Activated T-cell treated with anti-CD3 and anti-CD28 coated beads, Interleukin-2, amount 50 U/mL, for 72 hours (primary cell): Measurements from ENCODE around the gene FAM120AOS. TPM values are rescaled to one million over a fixed set of nuclear protein-coding genes. Genes with fewer than 3 reads are reported as not detected.

Source experiments
- total RNA-seq, 2 donors: library from RNA; stranded (reverse); gene quantifications; one replicate each; pipeline ENCODE4 v1.2.3, GENCODE V29; 2022

FAM120AOS gene
- total RNA-seq, 2 donors from 2014 or later, result 34.8 to 36.7 TPM

Other genes starting within 250 kb of the FAM120AOS start
- gene FAM120A, start 1.9 kb downstream of the FAM120AOS start, total RNA-seq, result 100 to 1,000 TPM; 127 to 135 TPM
- gene PHF2, start 123.0 kb upstream of the FAM120AOS start, total RNA-seq, result 10 to 100 TPM; 23.3 to 27.6 TPM